ENCODE data around the gene UBE2D4.

The UBE2D4 gene

GRCh38 chr7:43929529-43930457 lies 3.6 kb downstream of the UBE2D4 start:
- Mint-ChIP-seq H3K27me3 (no peaks in the 10 kb centered on the region), H3K4me1 (ENCODE audit: low read depth in 2 of 2) (peaks cover 8 to 14% of the 10 kb centered on the region in 2 donors), H3K36me3 (ENCODE audit: insufficient read depth) (peaks cover 9% of the 10 kb centered on the region), H3K27ac (no peak overlapping the region), H3K9me3 (no peaks in the 10 kb centered on the region), H3K4me3 (no peak overlapping the region)
- no peak for DNase-seq
- no peak for ATAC-seq (replicated peaks)

DNA sequence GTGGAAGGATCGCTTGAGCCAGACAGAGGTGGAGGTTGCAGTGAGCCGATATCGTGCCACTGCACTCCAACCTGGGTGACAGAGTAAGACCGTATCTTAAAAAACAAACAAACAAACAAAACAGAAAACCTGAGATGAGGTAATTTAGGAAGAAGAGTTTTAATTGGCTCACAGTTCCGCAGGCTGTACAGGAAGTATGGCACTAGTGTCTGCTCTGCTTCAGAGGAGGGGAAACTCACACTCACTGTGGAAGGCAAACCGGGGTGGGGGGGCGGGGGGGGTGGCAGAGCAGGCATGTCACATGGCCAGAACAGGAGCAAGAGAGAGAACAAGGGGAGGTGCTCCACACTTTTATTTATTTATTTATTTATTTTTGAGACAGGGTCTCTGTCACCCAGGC lies 5.1 kb downstream of the UBE2D4 start:
- no peaks in the 10 kb centered on the region for H3K9me3 Mint-ChIP-seq
- DNase-seq (no peak), ATAC-seq (replicated peaks) (no peak)
- no peaks in the 10 kb centered on the region for H3K27me3 Mint-ChIP-seq
- H3K36me3 Mint-ChIP-seq (ENCODE audit: insufficient read depth) = peaks cover 7% of the 10 kb centered on the region
- no peak overlapping the region for H3K4me3 Mint-ChIP-seq
- no peak overlapping the region for H3K27ac Mint-ChIP-seq
- H3K4me1 Mint-ChIP-seq (ENCODE audit: low read depth in 2 of 2) = peaks cover 8 to 9% of the 10 kb centered on the region in 2 donors

- Mint-ChIP-seq H3K27ac (no peak overlapping the region), H3K27me3 (no peaks in the 10 kb centered on the region)
These were observed 7.8 kb downstream of the UBE2D4 start for GRCh38 chr7:43933902-43934560.

GRCh38 chr7:43937444-43937843 lies 11.2 kb downstream of the UBE2D4 start:
- Mint-ChIP-seq H3K27ac (no peak overlapping the region), H3K9me3 (no peaks in the 10 kb centered on the region)

More at GRCh38 chr7:43933902-43934560, 7.8 kb downstream of the UBE2D4 start:
- ATAC-seq (replicated peaks) = no peak
- Mint-ChIP-seq H3K4me3 (no peak overlapping the region), H3K4me1 (ENCODE audit: low read depth in 2 of 2) (peaks cover 0 to 3% of the 10 kb centered on the region in 2 donors), H3K36me3 (ENCODE audit: insufficient read depth) (no peaks in the 10 kb centered on the region), H3K9me3 (no peaks in the 10 kb centered on the region)
- no peak for DNase-seq

DNA sequence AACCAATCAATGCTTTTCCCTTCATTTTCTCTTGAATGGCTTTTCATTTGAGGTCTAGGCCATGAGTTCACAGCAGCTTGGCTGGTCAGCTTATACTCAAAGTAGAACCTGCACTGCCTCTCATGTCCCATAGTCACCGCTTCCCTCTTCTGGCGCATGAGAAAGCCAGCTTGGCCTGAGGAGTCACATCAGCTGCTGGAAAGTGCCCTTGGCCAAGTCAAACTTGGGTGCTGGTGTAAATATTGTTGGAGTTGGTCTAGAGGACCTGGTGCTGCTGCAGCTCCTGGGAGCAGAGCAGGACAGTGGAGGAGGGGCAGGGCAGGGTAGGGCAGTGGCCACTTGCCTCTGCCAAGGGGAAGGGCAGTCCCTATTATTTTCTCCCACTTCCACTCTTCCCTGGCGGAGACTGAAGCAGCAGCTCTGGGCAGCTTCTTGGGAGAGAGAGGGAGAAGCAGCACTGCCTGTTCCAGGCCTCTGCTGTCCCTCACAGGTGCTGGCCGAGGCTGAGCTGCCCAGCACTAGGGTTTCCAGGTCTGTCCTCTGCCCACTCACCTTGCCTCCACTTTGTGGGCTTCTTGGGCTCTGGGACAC lies 12.8 kb downstream of the UBE2D4 start:
- DNase-seq (no peak), ATAC-seq (replicated peaks) (no peak)
- H3K4me1 Mint-ChIP-seq (ENCODE audit: low read depth in 2 of 2) = no peaks in the 10 kb centered on the region
- no peak overlapping the region for H3K4me3 Mint-ChIP-seq
- no peaks in the 10 kb centered on the region for H3K9me3 Mint-ChIP-seq
- no peaks in the 10 kb centered on the region for H3K27me3 Mint-ChIP-seq
- no peak overlapping the region for H3K27ac Mint-ChIP-seq
- peaks cover 3% of the 10 kb centered on the region for H3K36me3 Mint-ChIP-seq (ENCODE audit: insufficient read depth)

More at GRCh38 chr7:43937444-43937843, 11.2 kb downstream of the UBE2D4 start:
- DNase-seq (no peak), ATAC-seq (replicated peaks) (no peak)
- H3K36me3 Mint-ChIP-seq (ENCODE audit: insufficient read depth) = peaks cover 3% of the 10 kb centered on the region
- H3K4me1 Mint-ChIP-seq (ENCODE audit: low read depth in 2 of 2) = no peaks in the 10 kb centered on the region
- no peaks in the 10 kb centered on the region for H3K27me3 Mint-ChIP-seq
- no peak overlapping the region for H3K4me3 Mint-ChIP-seq

- Mint-ChIP-seq H3K36me3 (ENCODE audit: insufficient read depth) (peaks cover 3% of the 10 kb centered on the region), H3K4me3 (no peak overlapping the region), H3K27me3 (no peaks in the 10 kb centered on the region), H3K4me1 (ENCODE audit: low read depth in 2 of 2) (no peaks in the 10 kb centered on the region), H3K27ac (no peak overlapping the region), H3K9me3 (no peaks in the 10 kb centered on the region)
- DNase-seq = no peak
- ATAC-seq (replicated peaks) = no peak
These were observed 16.0 kb downstream of the UBE2D4 start for GRCh38 chr7:43942250-43942649.

DNA sequence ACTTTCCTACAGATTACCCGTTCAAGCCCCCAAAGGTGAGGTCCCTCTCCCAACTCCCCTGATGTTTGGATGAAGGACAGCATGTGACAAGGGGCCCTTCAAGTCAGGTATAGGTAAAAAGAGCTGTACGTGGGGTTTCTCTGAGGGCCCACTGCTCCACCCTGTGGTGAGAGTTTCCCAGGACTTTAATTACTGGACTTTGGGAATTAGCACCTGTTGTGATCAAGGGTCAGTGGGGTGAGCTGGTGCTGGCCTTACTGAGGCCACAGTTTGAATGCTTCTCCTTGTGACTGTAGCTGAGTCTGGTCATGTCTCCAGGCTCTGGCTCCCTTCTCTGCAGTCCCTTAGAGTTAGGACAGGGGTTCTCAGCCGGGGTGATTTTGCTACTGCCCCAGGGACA lies 16.8 kb downstream of the UBE2D4 start:
- ATAC-seq (replicated peaks) = no peak
- Mint-ChIP-seq H3K4me3 (no peak overlapping the region), H3K9me3 (no peaks in the 10 kb centered on the region), H3K27ac (peak overlapping the region in 1 of 2 donors; percentile 73), H3K27me3 (no peaks in the 10 kb centered on the region), H3K36me3 (ENCODE audit: insufficient read depth) (peaks cover 3% of the 10 kb centered on the region), H3K4me1 (ENCODE audit: low read depth in 2 of 2) (no peaks in the 10 kb centered on the region)
- no peak for DNase-seq

DNA sequence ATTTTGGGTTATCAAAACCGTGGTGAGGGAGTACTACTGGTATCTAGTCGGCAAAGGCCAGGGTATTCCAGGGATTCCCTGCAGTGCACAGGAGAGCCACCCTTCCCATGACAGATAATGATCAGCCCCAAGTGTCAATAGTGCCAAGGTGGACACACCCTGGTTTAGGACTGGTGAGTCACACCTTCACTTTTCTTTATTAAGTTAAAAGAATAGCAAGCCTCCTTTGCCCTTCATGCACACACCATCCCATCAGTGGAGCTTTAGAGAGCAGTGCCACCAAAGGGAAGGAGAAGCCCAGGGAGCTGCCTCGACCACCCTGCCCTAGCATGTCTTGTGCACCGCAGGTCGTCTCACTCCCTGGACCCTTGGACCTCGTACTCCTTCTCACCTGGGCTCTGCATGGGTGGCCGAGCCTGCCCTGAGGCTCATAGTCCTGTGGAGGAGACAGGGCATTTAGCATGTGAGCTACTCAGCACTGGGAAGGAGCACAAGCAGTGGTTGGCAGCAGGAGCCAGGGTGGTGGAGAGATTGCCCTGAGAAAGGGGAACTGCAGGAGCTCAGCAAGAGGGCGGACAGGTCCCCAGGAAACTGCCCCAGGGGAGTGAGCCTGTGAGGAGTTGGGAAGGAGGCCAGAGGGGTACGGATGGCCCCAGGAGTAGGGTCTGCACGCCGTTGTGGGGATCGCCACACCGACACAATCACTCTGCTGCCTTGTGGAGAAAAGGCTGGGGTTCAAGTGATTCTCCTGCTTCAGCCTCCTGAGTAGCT lies 17.4 kb downstream of the UBE2D4 start:
- DNase-seq = no peak
- Mint-ChIP-seq H3K27ac (peak overlapping the region in 1 of 2 donors; percentile 53), H3K4me1 (ENCODE audit: low read depth in 2 of 2) (no peaks in the 10 kb centered on the region), H3K9me3 (no peaks in the 10 kb centered on the region), H3K27me3 (no peaks in the 10 kb centered on the region), H3K4me3 (no peak overlapping the region), H3K36me3 (ENCODE audit: insufficient read depth) (peaks cover 3% of the 10 kb centered on the region)
- ATAC-seq (replicated peaks) = no peak

GRCh38 chr7:43944286-43944685 lies 18.1 kb downstream of the UBE2D4 start:
- H3K4me3 Mint-ChIP-seq = no peak overlapping the region
- no peaks in the 10 kb centered on the region for H3K27me3 Mint-ChIP-seq
- ATAC-seq (replicated peaks) = no peak
- no peak overlapping the region for H3K27ac Mint-ChIP-seq
- no peaks in the 10 kb centered on the region for H3K9me3 Mint-ChIP-seq
- no peak for DNase-seq
- peaks cover 2% of the 10 kb centered on the region for H3K36me3 Mint-ChIP-seq (ENCODE audit: insufficient read depth)
- no peaks in the 10 kb centered on the region for H3K4me1 Mint-ChIP-seq (ENCODE audit: low read depth in 2 of 2)

DNA sequence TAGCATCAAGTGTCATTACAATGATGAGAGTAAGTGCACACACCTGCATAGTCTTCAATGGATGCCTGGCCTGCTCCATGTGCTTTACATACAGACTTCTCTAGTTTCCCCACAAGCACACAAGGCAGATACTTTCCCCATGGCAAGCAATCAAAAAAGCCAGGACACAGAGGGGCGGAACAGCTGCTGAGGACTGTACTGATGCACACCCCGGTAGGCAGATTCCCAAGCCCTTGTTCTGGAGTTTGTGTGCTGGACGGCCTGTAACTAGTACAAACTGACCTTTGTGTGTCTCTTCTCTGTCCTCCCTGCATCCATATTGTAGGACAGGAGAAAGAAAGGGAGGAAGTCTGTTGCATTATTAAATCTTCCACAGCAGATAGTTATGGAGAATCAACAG lies 25.8 kb downstream of the UBE2D4 start:
- Mint-ChIP-seq H3K4me3 (no peak overlapping the region), H3K36me3 (ENCODE audit: insufficient read depth) (no peaks in the 10 kb centered on the region), H3K9me3 (no peaks in the 10 kb centered on the region), H3K4me1 (ENCODE audit: low read depth in 2 of 2) (peaks cover 1 to 6% of the 10 kb centered on the region in 2 donors), H3K27ac (peak overlapping the region in 1 of 2 donors; percentile 41), H3K27me3 (no peaks in the 10 kb centered on the region)
- DNase-seq (no peak), ATAC-seq (replicated peaks) (no peak)

DNA sequence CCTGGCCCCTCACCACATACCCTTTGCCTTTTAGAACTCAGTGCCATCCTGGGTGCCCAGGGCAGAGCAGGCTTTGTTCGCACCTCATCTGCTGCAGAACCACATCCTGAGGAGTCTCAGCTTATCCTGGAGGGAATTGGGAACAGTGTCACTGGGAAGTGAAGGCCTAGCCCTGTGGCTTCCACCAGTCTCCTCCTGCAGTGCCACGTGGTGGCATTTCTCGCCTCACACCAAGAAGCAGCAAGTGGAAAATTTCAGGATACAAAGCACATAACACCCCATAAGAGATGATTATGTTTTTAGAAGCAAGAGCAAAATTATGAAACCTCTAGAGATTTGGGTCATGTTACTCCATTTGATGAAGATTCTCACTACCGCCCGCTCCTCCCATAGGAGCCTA lies 26.8 kb downstream of the UBE2D4 start:
- Mint-ChIP-seq H3K27me3 (no peaks in the 10 kb centered on the region), H3K9me3 (no peaks in the 10 kb centered on the region), H3K36me3 (ENCODE audit: insufficient read depth) (no peaks in the 10 kb centered on the region), H3K27ac (peak overlapping the region; percentile 41 to 77), H3K4me1 (ENCODE audit: low read depth in 2 of 2) (peaks cover 1 to 6% of the 10 kb centered on the region in 2 donors), H3K4me3 (no peak overlapping the region)
- DNase-seq (no peak), ATAC-seq (replicated peaks) (no peak)

- peaks cover 1 to 6% of the 10 kb centered on the region in 2 donors for H3K4me1 Mint-ChIP-seq (ENCODE audit: low read depth in 2 of 2)
- DNase-seq (no peak), ATAC-seq (replicated peaks) (no peak)
- peaks cover 3% of the 10 kb centered on the region for H3K36me3 Mint-ChIP-seq (ENCODE audit: insufficient read depth)
- H3K4me3 Mint-ChIP-seq = no peak overlapping the region
- H3K27me3 Mint-ChIP-seq = no peaks in the 10 kb centered on the region
- no peak overlapping the region for H3K27ac Mint-ChIP-seq
- no peaks in the 10 kb centered on the region for H3K9me3 Mint-ChIP-seq
These were observed 28.4 kb downstream of the UBE2D4 start for GRCh38 chr7:43954524-43955228.

All from effector memory CD8-positive, alpha-beta T cell (primary cell).